ENCODE results near the gene RNU5D-1.

RNU5D-1 gene

GRCh38 chr1:44718091-44718490 is 12.9 kb downstream of the RNU5D-1 start:
- no peaks in the 10 kb centered on the region for H3K36me3 ChIP-seq (replicated peaks)
- no peak overlapping the region for H3K27ac ChIP-seq
- no peak for DNase-seq
- in situ Hi-C loops (cut with HindIII; ENCODE audit: low pct_ligation_motif_present, low sequenced_read_pairs): no loop called here
- TF ChIP-seq CTCF (IDR thresholded peaks at IDR 0.05; ENCODE audit: low read depth, low read length, missing control alignments): no peak
- no peak overlapping the region for H3K4me3 ChIP-seq (ENCODE audit: low read depth, low read length)
- H3K27me3 ChIP-seq (replicated peaks): no peaks in the 10 kb centered on the region

GRCh38 chr1:44717653-44718052 is 13.3 kb downstream of the RNU5D-1 start:
- H3K4me3 ChIP-seq (ENCODE audit: low read depth, low read length): no peak overlapping the region
- no peaks in the 10 kb centered on the region for H3K36me3 ChIP-seq (replicated peaks)
- no peaks in the 10 kb centered on the region for H3K27me3 ChIP-seq (replicated peaks)
- TF ChIP-seq CTCF (IDR thresholded peaks at IDR 0.05; ENCODE audit: low read depth, low read length, missing control alignments): no peak
- in situ Hi-C loops (cut with HindIII; ENCODE audit: low pct_ligation_motif_present, low sequenced_read_pairs): no loop called here
- H3K27ac ChIP-seq: no peak overlapping the region
- DNase-seq: no peak

GRCh38 chr1:44717156-44717555 is 13.8 kb downstream of the RNU5D-1 start:
- Histone ChIP-seq H3K36me3 (replicated peaks) (no peaks in the 10 kb centered on the region), H3K27me3 (replicated peaks) (no peaks in the 10 kb centered on the region), H3K27ac (no peak overlapping the region), H3K4me3 (ENCODE audit: low read depth, low read length) (no peak overlapping the region)
- no peak for TF ChIP-seq CTCF (IDR thresholded peaks at IDR 0.05; ENCODE audit: low read depth, low read length, missing control alignments)
- in situ Hi-C loops (cut with HindIII; ENCODE audit: low pct_ligation_motif_present, low sequenced_read_pairs): no loop called here
- no peak for DNase-seq

DNA sequence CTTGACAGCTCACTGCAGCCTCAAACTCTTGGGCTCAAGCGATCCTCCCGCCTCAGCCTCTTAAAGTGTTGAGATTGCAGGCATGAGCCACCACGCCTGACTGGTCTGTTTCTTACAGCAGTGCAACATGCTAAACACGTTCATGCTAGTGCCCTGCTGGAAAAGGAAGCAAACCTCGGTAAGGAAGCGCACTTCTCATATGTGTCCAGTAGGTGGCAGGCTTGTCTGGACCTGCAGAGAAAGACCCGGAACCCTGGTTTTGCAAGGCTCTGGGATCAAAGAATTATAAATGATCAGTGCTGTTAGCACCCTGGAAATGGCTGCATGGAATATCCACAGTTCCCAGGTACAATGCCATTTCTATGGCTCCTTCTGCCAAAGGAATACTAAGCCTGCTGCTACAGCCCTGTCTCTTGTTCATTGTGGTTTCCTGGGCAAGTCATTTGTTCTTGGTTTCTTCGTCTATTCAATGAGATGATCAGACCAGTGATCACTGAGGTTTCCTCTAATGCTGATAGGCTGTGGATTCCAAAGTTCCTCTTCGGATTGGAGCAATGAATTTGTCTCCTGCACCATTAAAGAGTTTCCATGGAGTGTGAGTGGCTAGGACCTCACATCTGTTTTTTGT is 15.9 kb downstream of the RNU5D-1 start:
- DNase-seq: peak; percentile 76
- in situ Hi-C loops (cut with HindIII; ENCODE audit: low pct_ligation_motif_present, low sequenced_read_pairs): no loop called here
- Histone ChIP-seq H3K4me3 (ENCODE audit: low read depth, low read length) (no peak overlapping the region), H3K27ac (no peak overlapping the region), H3K36me3 (replicated peaks) (no peaks in the 10 kb centered on the region), H3K27me3 (replicated peaks) (no peaks in the 10 kb centered on the region)
- peak; percentile 97 for TF ChIP-seq CTCF (IDR thresholded peaks at IDR 0.05; ENCODE audit: low read depth, low read length, missing control alignments)

- H3K36me3 ChIP-seq (replicated peaks): no peaks in the 10 kb centered on the region
- no peak overlapping the region for H3K4me3 ChIP-seq (ENCODE audit: low read depth, low read length)
- in situ Hi-C loops (cut with HindIII; ENCODE audit: low pct_ligation_motif_present, low sequenced_read_pairs): no loop called here
- no peak for DNase-seq
- H3K27me3 ChIP-seq (replicated peaks): no peaks in the 10 kb centered on the region
- TF ChIP-seq CTCF (IDR thresholded peaks at IDR 0.05; ENCODE audit: low read depth, low read length, missing control alignments): no peak
- no peak overlapping the region for H3K27ac ChIP-seq
Observed at GRCh38 chr1:44714532-44714931, 16.4 kb downstream of the RNU5D-1 start.

GRCh38 chr1:44713321-44713781 is 17.6 kb downstream of the RNU5D-1 start:
- no peak overlapping the region for H3K27ac ChIP-seq
- H3K4me3 ChIP-seq (ENCODE audit: low read depth, low read length): no peak overlapping the region
- no peak for DNase-seq
- no peak for TF ChIP-seq CTCF (IDR thresholded peaks at IDR 0.05; ENCODE audit: low read depth, low read length, missing control alignments)
- H3K27me3 ChIP-seq (replicated peaks): no peaks in the 10 kb centered on the region
- H3K36me3 ChIP-seq (replicated peaks): no peaks in the 10 kb centered on the region
- in situ Hi-C loops (cut with HindIII; ENCODE audit: low pct_ligation_motif_present, low sequenced_read_pairs): no loop called here

Data from brain microvascular endothelial cell (primary cell).